Stimulated activated CD4-positive, alpha-beta T cell treated with anti-CD3 and anti-CD28 coated beads, Interleukin-12 subunit alpha, Interleukin-12 subunit beta, amount 100 ng/mL, for 4 hours (primary cell): ENCODE results near the gene SMARCA4.
"Not testable (repeated sequence)": the region's sequence is repeated elsewhere in the genome, so short reads cannot be mapped to it uniquely, and the experiment has no call there.

ENCODE experiments used
- DNase-seq: peaks from one replicate; pipeline ENCODE4 v3.0.0-alpha.2; 2020

Gene SMARCA4

DNA sequence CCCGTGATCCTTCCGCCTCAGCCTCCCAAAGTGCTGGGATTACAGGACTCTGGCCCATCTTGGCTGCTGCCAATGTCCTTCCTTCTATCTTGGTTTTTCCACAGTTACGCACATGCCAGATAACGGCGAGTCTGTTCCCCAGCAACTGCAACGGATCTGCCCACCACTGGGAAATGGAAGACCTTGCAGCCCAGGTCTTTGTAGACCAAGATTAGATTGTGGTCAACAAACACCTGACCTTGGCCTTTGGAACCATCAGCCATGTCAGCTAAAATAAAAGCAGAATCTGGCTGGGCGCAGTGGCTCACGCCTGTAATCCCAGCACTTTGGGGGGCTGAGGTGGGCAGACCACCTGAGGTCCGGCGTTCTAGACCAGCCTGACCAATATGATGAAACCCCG is 118.1 kb downstream of the SMARCA4 start:
- no peak for DNase-seq

GRCh38 chr19:11079999-11080398 is 119.2 kb downstream of the SMARCA4 start:
- DNase-seq, result no peak

- no peak for DNase-seq
These were observed 127.2 kb downstream of the SMARCA4 start for GRCh38 chr19:11087870-11088505.

DNA sequence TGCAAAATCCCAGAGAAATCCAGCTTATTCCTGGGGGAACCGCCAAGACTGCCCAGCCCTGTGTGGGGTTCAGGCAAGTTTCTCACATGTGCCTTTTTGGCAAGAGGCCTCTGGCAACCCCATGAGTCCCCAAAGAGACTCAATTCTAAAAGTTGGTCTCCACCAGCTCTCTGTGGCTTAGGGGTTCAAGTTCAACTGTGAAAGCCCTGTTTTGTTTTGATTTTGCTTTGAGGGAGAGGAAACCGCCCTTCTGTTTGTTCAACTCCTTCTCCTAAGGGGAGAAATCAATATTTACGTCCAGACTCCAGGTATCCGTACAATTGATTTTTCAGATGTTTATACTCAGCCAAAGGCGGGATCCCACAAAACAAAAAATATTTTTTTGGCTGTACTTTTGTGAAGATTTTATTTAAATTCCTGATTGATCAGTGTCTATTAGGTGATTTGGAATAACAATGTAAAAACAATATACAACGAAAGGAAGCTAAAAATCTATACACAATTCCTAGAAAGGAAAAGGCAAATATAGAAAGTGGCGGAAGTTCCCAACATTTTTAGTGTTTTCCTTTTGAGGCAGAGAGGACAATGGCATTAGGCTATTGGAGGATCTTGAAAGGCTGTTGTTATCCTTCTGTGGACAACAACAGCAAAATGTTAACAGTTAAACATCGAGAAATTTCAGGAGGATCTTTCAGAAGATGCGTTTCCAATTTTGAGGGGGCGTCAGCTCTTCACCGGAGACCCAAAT is 127.8 kb downstream of the SMARCA4 start:
- no peak for DNase-seq

GRCh38 chr19:11089254-11090013 is 128.6 kb downstream of the SMARCA4 start, which contains the start of gene LDLR:
TSS of gene LDLR (plus strand) at chr19:11089463. CDS start at chr19:11089549, 86 bp downstream.
- peak; percentile 60 for DNase-seq

GRCh38 chr19:11090014-11090263 is 129.1 kb downstream of the SMARCA4 start:
- not testable (repeated sequence) for DNase-seq

GRCh38 chr19:11090264-11090996 is 129.6 kb downstream of the SMARCA4 start:
- peak; percentile 97 for DNase-seq

DNA sequence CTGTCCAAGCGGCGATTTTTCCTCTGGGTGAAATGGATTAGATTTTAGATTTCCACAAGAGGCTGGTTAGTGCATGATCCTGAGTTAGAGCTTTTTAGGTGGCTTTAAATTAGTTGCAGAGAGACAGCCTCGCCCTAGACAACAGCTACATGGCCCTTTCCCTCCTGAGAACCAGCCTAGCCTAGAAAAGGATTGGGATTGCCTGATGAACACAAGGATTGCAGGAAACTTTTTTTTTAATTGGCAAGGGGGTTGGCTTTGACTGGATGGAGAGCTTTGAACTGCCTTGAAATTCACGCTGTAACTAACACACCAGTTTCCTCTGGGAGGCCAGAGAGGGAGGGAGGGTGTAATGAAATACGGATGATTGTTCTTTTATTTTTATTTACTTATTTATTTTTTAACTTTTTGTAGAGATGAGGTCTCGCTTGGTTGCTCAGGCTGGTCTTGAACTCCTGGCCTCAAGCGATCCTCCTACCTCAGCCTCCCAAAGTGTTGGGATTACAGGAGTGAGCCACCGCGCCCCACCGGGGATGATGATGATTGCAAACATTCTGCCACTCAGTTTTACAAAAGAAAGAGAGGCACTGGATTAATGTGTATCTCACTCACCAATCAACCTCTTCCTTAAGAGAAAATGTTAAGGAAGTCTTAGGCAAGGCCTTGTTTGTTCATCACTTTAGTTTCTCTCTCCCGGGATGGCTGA is 130.3 kb downstream of the SMARCA4 start:
- no peak for DNase-seq

- DNase-seq, result peak; percentile 30
These were observed 130.9 kb downstream of the SMARCA4 start for GRCh38 chr19:11091703-11092153.

DNA sequence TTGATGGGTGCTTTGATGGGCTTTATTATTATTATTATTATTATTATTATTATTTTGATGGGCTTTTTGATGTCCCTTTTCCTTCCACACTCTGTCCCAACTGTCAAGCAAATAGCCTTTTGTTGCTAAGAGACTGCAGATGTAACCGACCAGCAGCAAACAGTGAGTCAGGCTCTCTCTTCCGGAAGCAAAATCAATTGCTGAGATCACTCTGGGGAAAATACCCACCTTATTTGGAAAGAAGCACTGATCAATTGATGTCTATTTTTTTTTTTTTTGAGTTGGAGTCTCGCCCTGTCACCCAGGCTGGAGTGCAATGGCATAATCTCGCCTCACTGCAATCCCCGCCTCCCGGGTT is 131.3 kb downstream of the SMARCA4 start:
- no peak for DNase-seq

DNA sequence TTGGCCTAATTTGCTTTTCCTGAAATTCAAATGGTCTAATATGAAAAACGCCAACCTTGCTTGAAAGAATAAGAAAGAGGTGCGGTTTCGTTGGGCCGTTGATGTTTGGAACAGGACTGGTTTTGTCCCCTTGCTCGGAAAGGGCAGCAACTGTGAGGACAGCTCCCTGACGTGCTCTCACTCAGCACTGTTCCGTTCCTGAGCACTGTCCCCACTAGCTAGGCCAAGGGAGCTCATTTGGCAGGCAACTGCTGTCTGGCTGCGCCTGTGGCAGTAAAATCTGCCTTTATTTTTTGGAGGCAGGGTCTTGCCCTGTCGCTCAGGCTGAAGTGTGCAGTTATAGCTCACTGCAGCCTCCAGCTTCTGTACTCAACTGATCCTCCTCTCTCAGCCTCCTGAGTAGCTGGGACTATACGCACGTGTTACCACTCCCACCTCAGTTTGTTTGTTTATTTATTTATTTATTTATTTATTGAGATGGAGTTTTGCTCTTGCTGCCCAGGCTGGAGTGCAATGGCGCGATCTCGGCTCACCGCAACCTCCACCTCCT is 132.9 kb downstream of the SMARCA4 start:
- DNase-seq, result no peak

DNA sequence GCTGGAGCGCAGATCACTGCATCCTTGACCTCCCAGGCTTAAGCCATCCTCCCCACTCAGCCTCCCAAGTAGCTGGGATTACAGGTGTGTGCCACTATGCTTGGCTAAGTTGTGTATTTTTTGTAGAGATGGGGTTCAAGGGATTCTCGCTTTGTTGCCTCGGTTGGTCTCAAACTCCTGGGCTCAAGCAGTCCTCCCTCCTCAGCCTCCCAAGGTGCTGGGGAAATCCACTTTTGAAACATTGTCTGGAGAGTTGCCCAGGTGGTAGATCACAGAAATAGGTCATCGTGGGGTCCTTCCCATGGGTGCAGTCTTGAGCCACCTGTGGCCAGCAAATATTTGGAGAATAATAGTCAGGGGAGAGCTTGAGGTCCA is 133.7 kb downstream of the SMARCA4 start:
- no peak for DNase-seq

DNA sequence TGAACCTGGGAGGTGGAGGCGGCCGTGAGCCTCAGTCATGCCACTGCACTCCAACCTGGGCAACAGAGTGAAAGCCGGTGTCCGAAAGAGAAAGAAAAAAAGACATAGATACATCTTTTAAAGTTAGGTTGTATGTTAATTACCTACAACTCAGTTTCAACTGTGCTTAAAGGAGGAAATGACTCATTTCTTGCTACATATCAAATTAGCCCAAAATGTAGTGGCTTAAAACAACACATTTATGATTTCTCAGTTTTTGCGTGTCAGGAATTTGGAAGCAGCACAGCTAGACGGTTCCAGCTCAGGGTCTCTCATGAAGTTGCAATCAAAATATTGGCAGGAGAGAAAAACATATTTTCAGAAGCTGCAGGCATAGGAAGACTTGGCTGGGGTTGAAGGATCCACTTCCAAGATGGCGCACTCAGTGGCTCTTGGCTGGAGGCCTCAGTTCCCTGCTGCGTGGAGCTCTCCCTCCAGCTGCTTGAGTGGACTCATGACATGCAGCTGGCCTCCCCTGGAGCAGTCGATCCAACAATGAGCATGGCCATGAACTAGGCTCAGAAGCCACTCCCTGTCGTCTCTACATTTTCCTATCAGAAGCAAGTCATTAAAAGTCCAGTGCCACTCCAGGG is 135.5 kb downstream of the SMARCA4 start:
- DNase-seq, result peak; percentile 31

DNA sequence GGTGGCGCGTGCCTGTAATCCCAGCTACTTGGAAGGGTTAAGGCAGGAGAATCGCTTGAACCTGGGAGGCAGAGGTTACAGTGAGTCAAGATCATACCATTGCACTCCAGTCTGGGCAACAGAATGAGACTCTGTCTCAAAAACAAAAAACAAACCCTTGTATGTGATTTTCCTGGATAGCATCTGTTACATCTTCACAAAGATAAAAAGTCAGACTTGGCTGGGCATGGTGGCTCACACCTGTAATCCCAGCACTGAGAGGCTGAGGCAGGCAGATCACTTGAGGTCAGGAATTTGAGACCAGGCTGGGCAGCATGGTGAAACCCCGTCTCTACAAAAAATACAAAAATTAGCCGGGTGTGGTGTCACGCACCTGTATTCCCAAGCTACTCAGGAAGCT is 136.5 kb downstream of the SMARCA4 start:
- not testable (repeated sequence) for DNase-seq

GRCh38 chr19:11098327-11098726 is 137.5 kb downstream of the SMARCA4 start:
- no peak for DNase-seq

DNA sequence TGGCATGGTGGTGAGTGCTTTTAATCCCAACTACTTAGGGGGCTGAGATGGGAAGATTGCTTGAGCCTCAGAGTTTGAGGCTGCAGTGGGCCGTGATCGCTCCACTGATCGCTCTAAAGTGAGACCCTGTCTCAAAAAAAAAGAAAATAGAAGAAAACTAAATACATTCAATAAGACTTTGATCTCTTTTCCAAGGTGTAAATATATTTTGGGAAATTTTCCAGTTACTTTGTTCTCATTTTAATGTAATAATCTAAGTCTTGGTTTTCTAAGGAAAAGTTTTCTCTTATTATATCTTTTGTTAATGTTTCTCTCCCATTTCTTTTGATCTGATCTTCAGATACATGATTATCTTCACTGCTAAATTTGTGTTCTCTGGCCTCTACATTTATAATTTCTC is 138.0 kb downstream of the SMARCA4 start:
- no peak for DNase-seq

GRCh38 chr19:11100049-11100448 is 139.2 kb downstream of the SMARCA4 start:
- no peak for DNase-seq

DNA sequence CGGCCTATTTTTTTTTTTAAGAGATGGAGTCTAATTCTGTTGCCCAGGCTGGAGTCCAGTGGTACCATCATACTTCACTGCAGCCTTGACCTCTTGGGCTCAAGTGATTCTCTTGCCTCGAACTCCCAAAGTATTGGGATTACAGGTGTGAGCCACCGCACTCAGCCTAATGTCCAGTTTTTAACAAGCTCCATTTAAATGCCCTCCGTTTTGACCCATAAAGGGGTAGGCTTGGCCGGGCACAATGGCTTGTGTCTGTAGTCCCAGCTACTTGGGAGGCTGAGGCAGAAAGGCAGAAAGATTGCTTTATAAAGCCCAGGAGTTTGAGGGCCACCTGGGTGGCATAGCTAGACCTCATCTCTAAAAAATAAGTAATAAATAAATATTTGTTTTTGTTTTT is 140.2 kb downstream of the SMARCA4 start:
- no peak for DNase-seq

DNA sequence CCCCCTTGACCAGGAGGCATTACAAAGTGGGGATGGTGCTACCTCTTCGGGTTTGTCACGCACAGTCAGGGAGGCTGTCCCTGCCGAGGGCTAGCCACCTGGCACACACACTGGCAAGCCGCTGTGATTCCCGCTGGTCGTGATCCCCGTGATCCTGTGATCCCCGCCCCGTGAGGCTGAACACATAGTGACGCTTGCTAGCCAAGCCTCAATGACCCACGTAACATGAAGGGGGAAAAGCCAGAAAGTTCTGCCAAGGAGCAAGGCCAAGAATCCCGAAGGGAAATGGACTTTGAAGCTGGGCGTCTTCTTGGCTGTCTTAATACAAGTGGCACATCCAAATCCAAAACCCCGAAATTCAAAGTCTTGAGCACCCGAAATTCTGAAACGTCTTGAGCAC is 142.1 kb downstream of the SMARCA4 start:
- no peak for DNase-seq

- DNase-seq, result not testable (repeated sequence)
These were observed 142.8 kb downstream of the SMARCA4 start for GRCh38 chr19:11103667-11104066.

DNA sequence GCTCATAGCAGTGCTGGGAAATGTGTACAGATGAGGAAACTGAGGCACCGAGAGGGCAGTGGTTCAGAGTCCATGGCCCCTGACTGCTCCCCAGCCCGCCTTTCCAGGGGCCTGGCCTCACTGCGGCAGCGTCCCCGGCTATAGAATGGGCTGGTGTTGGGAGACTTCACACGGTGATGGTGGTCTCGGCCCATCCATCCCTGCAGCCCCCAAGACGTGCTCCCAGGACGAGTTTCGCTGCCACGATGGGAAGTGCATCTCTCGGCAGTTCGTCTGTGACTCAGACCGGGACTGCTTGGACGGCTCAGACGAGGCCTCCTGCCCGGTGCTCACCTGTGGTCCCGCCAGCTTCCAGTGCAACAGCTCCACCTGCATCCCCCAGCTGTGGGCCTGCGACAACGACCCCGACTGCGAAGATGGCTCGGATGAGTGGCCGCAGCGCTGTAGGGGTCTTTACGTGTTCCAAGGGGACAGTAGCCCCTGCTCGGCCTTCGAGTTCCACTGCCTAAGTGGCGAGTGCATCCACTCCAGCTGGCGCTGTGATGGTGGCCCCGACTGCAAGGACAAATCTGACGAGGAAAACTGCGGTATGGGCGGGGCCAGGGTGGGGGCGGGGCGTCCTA is 144.3 kb downstream of the SMARCA4 start:
- DNase-seq, result no peak
